ENCODE measurements around the gene SPNS3. TPM values are rescaled to one million over a fixed set of nuclear protein-coding genes. Genes with fewer than 3 reads are reported as not detected.

SPNS3 gene
- polyA plus RNA-seq, 4 donors, result 0.35 to 3.9 (median 2.2) TPM

DNA sequence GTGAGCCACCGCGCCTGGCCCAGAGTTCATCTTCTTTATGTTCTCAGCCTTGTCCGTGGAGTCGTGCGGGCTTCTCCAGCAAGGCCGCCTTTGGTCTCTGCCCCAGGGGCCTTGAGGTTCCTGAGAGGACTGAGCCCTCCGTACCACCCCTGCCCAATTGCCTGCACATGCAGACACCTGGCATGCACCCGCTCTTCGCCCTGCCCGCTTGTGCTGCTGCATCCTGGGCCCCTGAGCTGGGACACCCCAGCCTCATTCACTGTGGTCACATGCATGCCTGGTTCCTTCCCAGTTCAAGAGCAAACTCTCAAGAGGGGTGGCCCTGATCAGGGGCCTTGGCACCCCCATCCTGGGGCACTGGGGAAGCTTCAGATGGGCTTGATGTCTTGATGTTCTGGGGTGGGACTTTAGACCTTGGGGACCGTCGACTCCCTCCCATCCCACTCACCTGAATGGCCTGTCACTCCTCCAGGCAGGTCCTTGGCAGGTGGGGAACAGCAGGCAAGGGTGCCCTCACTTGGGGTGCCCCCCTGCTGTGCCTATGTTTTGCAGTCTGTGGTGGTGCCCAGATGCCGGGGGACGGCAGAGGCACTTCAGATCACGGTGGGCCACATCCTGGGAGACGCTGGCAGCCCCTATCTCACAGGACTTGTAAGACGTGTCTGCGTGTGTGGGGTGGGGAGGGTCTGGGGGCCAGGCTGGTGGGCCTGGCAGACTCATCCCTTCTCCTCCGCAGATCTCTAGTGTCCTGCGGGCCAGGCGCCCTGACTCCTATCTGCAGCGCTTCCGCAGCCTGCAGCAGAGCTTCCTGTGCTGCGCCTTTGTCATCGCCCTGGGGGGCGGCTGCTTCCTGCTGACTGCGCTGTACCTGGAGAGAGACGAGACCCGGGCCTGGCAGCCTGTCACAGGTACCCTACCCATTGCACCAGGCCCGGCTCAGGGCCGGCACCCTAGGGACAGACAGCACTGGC lies 52.2 kb downstream of the SPNS3 start:
- no peak for DNase-seq (ENCODE audit: low read depth in 4 of 4, low spot score in 3 of 4)

DNA sequence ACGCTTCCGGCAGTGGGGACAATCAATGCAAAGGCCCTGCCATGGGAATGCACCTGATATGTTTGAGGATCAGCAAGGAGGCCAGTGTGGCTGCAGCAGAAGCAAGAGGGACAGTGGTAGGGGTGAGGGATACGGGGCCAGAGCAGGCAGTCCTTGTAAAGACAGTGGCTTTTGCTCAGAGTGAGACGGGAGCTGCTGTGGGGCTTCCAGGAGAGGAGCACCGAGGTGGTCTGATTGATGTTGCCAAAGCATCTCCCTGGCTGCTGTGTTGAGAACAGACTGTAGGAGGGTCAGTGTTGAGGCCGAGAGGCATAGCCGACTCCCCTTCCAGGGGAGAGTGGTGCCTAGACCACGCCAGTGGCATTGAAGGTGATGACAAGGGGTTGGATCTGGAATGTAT lies 53.6 kb downstream of the SPNS3 start:
- no peak for DNase-seq (ENCODE audit: low read depth in 4 of 4, low spot score in 3 of 4)

DNA sequence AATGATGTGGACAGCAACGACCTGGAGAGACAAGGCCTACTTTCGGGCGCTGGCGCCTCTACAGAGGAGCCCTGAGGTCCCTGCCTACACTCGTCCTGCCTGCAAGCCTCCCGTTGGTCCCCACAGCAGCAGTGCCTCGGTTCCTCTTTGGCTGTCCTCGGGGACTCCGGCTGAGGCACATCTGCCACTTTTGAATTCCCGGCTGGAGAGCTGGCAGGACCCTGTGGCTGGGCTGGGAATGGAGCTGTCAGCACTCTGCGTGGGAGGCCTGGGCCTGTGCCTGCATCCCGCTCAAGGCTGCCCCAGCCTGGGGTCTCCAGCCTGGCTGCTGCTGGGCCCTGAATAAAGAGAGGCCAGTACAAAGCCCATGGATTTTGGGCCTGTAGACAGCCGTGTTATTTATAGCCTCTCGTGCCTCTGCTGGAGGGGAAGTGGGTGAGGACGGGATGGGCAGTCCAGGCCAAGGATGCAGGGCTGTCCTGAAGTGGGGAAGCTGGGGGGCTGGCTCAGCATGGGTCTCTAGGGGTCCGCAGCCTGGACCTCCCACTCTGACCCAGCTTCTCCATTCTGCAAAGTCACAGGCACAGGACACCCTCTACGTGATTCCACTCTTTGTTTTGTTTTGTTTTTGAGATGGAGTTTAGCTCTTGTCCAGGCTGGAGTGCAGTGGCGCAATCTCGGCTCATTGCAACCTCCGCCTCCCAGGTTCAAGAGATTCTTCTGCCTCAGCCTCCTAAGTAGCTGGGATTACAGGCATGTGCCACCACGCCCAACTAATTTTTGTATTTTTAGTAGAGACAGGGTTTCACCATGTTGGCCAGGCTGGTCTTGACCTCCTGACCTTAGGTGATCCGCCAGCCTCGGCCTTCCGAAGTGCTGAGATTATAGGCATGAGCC lies 54.3 kb downstream of the SPNS3 start:
- no peak for DNase-seq (ENCODE audit: low read depth in 4 of 4, low spot score in 3 of 4)

DNA sequence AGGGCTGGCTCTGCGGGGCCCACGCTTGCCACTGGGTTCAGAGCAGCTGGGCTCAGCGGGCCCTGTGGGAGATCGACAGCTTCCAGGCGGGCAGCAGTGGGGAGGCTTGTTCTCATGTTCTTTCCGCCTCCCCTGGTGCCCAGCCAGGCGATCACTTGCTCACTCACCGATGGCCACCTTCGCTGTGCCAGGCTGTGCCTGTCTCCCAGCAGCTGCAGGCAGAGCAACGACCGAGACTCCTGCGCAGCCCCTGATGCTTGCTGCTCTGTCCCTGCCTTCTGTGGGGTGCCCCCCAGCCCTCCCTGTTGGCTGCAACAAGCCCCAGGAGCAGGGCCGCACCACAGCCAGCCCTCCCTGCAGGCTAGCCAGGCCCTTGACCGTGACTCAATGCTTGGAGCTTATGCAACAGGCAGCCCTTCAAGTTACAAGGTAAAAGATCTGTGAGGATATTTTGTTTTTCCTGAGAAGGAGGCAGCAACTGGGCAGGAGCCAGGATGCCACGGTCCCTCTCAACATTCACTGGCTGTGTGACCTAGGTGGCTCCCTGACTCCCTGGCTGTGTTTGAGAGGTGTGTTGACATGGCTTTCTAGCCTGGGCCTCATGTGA lies 55.4 kb downstream of the SPNS3 start:
- no peak for DNase-seq (ENCODE audit: low read depth in 4 of 4, low spot score in 3 of 4)

DNA sequence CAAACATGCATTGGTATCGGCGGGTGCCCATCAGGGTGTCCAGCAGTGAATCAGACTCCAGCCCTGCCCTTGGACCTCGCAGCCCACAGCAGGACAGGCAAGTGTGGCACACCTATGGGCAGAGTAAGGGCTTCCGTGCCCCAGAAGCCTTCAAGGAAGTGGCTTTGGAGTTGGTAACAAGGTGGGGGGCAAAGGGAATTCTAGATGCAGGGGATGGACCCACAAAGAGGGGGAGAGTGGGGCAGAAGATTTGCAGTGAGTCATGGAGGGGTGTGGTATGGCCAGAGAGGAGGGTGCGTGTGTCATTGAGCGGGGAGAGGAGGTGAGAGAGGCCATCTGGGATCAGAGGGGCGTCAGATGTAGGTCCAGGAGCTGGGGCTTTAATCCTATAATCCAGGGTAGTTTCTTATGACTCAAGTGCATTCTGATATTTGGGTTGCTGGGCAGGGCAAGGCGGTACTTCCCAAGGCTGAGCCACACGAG lies 56.4 kb downstream of the SPNS3 start:
- no peak for DNase-seq (ENCODE audit: low read depth in 4 of 4, low spot score in 3 of 4)

DNA sequence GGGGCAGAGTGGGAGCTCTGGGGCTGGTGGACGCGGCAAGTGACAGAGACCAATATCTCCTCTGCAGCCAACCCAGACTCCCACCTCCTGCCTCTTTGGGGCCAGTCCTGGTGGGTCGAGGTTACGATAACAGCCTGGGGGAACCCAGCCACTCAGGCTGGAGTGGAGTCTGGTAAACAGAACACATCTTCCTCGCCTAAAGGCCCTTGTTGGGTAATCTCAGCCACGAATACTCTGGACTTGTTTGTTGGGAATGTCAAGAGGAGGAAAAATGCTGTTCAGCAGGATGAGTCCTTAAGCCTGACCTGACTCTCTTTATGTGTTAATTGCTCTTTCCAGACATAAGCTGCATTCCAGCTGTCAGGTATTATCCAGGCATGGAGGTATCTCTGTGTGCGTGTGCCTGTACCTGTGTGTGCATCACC lies 56.9 kb downstream of the SPNS3 start:
- no peak for DNase-seq (ENCODE audit: low read depth in 4 of 4, low spot score in 3 of 4)

DNA sequence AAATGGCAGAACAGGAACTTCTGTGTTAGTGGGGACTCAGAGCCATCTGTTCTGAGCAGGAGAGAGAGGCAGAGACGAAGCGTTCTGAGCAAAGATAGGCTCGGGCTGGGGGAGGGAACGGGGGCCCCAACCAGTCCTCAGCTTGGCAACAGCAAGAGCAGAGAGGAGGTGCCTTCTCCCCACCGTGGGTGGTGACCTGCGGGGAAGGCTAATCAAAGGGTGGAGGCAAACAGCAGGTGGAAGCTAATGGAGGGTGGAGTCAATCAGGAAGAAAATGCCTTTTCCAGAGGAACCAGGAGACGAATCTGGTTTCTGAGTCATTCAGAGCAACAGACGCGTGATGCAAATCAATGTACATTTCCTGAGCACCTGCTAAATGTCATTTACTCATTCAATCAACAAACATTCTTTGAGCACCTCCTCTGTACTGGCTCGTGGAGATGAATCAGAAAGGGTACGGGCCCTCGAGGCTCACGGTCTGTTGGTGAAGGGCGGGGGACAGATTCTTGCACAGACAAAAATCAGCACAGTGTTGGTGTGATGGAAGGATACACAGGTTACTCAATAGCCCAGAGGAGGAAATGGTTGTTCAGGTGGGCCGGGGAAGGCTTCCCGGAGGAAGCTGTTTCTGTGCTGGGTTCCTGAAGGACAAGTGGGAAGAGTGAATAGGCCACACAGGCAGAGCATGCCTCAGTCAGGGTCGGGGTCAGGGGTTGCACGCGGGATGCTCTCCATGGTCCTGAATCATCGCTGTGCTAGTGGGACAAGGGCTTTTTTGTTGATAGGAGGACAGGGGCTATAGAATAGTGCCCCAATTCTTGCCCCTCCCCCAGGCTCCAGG lies 59.2 kb downstream of the SPNS3 start:
- peak in 1 of 4 donors; percentile 80 for DNase-seq (ENCODE audit: low read depth in 4 of 4, low spot score in 3 of 4)

DNA sequence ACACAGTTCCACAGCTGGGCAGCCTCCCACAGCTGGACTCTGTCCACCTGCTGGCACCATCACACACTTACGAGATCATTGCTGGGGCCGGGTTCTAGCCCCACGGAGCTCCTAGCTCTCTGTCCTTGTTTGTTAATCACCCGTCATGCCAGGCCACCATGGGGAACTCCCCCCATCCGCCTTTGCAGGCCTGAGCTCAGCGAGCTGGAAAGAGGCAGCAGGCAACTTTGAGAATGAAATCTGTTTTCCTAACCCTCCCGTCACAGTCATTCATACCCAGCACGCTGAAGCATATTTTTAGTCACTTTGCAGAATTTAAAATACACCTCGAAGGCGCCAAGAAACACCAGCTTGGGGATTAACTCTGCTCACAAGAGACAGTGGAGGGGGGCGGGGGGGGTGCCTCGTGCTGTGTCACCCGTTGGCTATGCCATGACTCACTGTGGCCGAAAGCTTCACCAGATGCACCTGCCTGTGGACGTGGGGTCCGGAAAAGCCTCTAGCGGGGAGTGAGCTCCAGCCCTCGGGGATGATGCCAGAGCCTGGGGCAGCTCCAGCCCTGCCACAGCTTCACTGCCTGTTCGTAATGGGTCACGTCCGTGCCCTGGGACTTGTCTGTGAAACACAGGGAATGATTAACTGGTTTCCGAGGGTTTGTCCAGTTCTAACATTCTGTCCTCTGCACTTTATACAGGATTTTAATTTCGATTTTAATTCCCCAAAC lies 63.5 kb downstream of the SPNS3 start:
- DNase-seq (ENCODE audit: low read depth in 4 of 4, low spot score in 3 of 4), result no peak

DNA sequence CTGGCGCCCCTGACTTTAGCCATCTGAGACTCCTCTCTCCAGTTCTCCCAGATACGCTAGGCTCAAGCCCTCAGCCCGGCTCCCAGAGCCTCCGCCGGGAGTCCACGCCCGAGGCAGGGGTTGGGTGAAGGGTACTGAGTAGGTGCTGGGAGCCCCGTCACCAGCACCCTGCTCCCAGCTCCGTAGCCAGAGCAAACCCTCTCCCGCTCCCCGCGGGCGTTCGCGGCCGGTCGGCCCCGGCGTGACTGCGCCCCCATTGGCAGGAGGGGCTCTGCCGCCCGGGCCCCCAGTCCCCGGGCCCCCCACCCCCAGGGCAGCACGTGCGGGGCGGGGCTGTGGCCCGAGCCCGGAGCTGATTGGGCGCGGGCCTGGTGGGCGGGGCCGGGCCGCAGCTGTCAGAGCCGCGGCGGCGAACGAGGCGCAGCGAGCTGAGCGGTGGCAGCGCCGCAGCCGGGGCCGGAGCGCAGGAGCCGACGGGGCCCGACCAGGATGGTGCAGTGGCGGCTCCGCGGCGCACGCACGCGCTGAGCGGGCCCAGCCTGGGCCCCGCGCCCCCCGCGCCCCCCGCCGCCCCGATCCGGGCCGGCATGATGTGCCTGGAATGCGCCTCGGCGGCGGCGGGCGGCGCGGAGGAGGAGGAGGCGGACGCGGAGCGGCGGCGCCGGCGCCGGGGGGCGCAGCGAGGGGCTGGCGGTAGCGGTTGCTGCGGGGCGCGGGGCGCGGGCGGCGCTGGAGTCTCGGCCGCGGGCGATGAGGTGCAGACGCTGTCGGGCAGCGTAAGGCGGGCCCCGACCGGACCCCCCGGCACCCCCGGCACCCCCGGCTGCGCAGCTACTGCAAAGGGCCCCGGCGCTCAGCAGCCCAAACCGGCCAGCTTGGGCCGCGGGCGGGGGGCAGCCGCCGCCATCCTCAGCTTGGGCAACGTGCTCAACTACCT lies 65.0 kb downstream of the SPNS3 start, which contains the start of gene SPNS2:
Gene SPNS2 (plus strand): TSS at position 421 of the 937 bp plus-strand sequence. CDS start 167 bp downstream, at position 588.
- no peak for DNase-seq (ENCODE audit: low read depth in 4 of 4, low spot score in 3 of 4)

DNA sequence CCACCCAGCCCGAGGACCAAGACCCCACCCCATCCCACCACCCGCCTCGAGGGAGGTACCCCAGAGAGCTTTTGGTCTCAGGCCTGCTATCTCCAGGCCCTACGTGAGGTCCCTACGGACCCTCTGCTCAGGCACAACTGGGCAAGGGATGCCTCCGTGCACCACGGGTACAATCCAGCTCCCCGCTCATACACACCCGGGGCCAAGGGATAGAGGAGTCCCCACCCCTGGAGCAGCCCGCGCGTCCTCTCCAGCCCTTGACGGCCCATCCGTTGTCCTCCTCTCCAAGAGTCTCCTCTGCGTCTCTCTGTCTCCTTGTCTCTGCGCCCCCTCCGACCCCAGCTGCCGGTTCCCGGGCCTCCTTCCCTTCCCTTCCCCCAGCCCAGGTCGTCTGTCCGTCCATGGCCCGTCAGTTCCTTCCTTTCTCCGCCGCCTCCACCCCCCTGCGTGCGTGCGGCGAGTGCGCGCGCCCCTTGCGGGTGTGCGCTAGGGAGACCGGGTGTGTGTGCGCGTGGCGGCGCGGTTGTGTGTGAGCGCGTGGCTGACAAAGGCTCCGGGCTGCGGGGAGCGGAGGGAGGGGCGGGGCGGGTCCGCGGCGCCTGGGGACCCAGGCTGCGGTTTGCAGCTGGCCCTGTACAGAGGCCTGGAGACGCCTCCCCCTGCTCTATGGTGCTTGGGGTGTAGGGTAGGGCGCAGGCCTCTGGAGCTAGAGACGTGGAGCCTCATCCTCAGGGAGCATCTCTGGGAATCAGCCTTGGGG lies 65.9 kb downstream of the SPNS3 start:
- no peak for DNase-seq (ENCODE audit: low read depth in 4 of 4, low spot score in 3 of 4)

DNA sequence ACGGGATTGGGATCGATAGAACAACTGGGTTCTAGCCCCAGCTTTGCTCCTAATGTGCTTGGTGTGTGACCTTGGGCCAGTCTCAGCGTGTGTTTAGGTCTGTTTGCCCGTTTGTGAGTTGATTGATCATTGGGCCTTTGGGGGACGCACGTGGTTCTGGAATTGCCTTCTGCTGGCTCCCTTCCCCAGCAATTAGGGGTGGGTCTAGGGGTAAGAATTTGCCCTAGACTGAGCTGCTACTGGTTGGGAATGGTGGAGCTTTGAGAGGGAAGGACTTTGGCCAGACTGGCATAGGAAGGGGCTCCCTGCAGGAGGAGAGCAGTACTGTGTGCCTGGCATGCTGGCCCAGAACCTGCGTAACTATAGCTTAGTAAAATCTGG lies 66.4 kb downstream of the SPNS3 start:
- no peak for DNase-seq (ENCODE audit: low read depth in 4 of 4, low spot score in 3 of 4)

DNA sequence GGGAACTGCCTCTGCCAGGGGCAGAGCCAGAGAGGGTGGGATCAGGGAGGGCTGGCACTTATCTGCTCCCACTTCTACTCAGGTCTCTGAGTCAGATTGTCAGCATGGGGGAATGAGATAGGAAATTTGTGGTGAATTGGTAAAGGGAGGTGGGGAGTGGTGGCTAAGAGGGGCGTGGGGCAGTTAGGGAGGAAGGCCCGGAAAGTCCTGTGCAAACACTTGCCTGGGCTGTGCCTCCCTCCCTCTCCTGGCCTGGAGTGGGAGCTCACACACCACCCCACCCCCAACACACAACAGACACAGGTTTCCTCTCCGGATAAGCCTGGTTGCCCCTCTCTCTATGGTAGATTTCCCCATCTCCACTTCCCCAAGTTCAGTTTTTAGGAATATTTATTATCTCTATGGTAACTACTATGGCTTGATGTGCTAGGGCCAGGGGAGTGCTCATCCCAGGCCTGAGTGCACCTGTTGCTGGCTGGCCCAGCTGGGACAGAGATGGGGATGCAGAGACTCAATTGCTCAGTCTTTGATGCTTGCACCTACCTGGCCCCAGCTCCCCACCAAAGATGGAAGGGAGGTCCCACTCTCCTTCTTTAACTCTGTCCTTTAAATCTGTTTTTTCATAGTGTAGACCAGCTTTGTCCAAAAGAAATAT lies 67.7 kb downstream of the SPNS3 start:
- no peak for DNase-seq (ENCODE audit: low read depth in 4 of 4, low spot score in 3 of 4)

DNA sequence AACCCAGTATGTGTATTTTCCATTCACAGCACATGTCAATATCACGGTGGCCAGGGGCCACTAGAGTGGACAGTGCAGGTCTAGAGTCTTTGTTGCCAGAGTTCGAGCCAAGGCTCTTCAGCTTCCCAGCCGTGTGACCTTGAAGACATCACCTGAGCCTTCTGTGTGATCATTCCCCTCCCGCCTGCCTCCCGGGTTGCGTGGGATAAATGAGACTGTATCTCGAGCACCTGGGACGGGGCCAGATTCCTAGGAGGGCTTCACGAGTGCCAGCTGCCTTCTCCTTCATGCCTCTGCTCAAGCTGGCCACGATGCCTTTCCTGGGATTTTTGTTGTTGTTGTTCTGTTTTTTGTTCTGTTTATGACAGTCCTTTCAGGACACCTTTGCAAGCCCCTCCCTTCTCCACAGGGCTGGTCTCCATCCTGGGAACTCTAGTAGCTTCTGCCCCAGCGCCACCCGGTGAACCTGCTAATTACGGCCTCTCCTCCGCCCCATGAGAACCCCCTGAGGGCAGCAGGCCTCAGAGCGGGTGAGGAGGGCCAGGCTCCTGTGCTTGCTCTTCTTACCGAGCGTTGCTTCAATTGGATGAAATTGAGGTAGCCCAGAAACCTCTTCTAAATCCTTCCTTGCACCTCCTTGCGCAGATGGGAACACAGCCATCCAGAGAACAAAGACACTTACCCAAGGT lies 68.9 kb downstream of the SPNS3 start:
- DNase-seq (ENCODE audit: low read depth in 4 of 4, low spot score in 3 of 4), result no peak

DNA sequence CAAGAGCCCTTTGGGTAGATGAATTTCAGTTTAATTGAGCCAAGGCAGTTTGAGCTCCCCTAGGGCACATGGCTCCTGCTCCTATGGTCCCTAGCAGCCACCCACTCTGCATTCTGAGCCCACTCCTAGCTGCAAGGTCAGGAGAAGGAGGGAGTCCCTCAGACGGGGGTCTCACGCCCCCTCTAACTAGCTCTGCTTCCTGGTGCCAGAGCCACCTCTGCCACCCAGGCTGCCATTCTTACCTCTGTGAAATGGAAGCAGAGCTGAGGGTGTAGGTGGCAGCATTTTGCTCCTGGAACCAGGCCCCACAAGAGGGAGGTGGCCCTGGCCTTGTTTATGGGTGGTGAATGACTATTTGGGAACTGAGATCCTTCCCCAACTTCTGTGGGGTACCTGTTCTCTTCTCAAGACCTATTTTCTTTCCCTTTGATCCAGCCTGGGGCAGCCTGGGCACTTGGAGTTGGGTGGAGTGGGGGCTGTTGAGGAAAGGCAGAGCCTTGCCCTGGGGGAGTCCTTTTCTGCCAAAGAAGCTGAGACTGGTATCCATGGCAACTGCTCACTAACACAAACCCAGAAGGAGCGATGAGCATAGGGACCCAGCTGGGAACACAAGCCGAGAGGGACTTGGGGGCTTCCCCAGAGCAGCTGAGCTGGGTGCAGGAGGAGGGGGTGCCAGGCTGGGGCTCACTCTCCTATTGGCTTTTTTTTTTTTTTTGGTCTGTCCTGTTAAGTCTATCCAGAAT lies 69.7 kb downstream of the SPNS3 start:
- DNase-seq (ENCODE audit: low read depth in 4 of 4, low spot score in 3 of 4), result no peak

DNA sequence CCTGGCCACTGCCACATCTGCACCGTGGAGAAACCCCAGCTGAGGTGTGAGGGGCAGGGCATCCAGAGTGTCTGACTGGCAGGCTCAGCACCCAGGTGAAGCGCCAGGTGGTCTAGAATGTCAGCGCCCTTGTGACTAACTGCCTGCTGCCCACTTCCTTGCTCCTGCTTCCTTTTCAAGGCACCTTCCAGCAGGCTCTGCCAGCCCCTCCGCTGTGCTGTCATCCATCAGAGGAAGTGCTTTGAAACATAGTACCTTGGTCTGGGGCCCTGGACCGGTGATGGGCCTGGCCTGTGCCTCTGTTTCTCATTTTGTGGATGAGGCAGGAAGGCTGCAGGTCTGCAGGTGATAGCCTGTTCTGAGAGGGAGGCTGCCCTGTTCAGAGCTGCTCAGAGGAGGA lies 70.4 kb downstream of the SPNS3 start:
- DNase-seq (ENCODE audit: low read depth in 4 of 4, low spot score in 3 of 4), result no peak

DNA sequence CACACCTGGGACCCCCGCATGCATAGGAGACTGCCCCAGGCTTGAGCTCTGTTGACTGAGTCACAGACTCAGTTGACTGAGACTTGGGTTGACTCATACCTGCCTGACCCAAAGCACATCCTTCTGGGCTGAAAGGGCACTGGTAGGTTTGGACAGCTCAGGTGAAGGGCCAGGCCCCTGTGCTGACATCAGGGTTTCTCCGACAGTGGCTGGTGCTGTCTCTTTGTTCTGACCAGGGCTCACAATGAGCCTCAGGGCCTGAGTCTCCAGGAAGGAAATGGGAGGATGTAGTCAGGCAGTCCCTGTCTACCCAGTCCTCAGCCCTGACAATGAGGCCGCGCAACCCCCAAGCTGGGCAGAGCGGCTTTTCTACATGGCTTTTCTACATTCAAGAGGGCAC lies 71.4 kb downstream of the SPNS3 start:
- no peak for DNase-seq (ENCODE audit: low read depth in 4 of 4, low spot score in 3 of 4)
